ENCODE data around the gene TNPO3.
"Not testable (repeated sequence)": the region's sequence is repeated elsewhere in the genome, so short reads cannot be mapped to it uniquely, and the experiment has no call there.

The TNPO3 gene

DNA sequence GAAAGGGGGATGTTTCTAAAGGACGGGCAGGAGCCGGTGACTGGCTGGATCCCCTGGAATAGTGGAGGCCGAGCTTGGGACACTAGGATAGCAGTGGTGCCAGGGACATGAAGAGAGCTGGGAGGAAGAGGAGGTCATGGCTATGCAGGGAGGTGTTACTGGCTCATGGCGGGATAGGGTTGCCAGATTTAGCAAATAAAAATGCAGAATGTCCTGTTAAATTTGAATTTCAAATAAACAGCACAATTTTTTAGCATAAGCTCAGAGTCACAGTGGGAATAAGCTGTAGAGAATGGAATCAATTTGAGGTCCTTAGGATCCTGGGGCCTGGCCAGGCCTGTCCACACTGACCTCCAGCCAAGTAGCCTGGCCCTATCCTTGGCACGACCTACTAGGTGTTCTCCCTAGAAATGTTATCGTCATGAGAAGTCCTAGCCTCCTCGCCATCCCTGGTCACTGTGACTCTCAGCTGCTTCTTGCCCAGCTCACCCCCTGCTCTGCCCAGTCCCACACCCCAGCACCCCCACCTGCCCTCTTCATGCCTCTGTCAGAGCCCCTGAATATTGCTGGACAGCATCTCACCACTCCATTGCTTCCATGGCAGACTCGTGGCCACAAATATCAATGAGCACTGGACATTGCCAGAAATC, 136.8 kb downstream of the TNPO3 start:
- DNase-seq = no peak

- DNase-seq = no peak
Measured at GRCh38 chr7:128917122-128917521, 137.8 kb downstream of the TNPO3 start.

DNA sequence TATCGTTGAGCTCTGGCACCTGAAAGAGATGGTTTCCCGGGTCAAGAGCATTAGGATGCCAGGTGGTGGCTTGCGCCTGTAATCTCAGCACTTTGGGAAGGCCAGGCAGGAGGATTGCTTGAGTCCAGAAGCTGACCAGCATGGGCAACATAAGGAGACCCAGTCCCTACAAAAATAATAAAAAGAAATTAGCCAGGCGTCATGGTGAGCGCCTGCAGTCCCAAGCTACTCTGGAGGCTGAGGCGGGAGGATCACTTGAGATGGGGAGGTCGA, 138.3 kb downstream of the TNPO3 start:
- DNase-seq = no peak

DNA sequence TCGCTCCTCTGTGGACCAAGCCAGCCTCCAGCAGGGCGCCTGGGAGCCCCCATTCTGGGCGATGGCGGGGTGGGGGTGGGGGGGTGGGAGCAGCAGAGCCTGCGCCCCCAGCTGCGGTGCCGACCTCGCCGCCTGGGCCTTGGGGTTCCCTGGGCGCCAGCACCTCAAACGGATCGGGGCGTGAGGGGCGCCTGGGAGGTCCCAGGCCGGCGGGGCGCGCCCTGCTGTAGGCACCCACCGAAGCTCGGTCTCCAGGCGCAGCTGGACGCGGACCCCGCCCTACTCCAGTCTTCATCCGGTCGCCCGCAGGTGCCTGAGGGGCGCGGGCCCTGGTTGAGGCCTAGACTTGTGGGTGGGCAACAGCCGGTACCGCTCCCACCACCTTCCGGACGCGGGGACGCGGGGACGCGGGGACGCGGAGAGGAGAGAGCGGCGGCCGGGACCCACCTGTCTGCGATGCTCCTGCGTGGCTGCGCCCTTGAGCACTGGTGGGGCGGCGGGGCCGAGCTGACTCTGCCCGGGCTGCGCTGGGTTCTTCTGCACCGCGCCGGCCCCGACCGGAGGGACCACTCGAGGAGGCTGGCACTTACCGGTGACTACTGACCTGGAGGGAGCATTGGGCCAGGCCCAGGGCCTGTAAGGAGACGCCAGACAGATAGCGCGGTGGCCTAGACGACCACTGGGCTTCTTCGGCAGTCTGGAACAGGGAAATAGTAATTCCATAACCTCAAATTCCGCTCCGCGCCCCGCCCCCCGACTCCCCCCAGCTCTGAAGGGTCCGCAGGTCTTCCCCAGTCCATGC, 138.9 kb downstream of the TNPO3 start:
- no peak for DNase-seq

GRCh38 chr7:128915271-128915819, 139.6 kb downstream of the TNPO3 start:
- no peak for DNase-seq

- DNase-seq = no peak
Measured at GRCh38 chr7:128914566-128915151, 140.3 kb downstream of the TNPO3 start.

GRCh38 chr7:128913870-128914565, 140.9 kb downstream of the TNPO3 start:
- no peak for DNase-seq

- DNase-seq = not testable (repeated sequence)
Measured at GRCh38 chr7:128912709-128913495, 142.0 kb downstream of the TNPO3 start.

DNA sequence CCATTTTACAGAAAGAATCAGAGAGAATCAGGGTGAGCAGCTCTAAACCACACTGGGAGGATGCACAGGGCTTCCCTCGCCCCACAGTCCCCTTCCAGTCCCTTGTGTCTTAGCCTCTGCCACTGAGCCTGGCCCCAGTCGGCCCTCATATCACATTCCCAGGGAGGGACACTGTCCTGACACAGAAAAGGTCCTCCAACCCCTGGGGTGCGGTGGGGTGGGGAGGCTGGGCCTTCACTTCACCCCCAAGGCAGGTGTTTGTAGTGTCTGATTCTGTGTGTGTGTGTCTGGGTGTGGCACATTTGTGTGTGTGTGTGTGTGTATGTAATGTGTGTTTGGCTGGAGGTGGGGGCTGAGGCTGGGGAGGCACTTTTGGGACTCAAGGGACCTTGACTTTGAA, 142.6 kb downstream of the TNPO3 start:
- no peak for DNase-seq

- no peak for DNase-seq
Measured at GRCh38 chr7:128911423-128912031, 143.4 kb downstream of the TNPO3 start.

GRCh38 chr7:128910569-128910945, 144.4 kb downstream of the TNPO3 start, which contains the start of gene KCP:
Gene KCP (minus strand): TSS chr7:128910709. CDS start chr7:128910676, 33 bp downstream.
- no peak for DNase-seq

DNA sequence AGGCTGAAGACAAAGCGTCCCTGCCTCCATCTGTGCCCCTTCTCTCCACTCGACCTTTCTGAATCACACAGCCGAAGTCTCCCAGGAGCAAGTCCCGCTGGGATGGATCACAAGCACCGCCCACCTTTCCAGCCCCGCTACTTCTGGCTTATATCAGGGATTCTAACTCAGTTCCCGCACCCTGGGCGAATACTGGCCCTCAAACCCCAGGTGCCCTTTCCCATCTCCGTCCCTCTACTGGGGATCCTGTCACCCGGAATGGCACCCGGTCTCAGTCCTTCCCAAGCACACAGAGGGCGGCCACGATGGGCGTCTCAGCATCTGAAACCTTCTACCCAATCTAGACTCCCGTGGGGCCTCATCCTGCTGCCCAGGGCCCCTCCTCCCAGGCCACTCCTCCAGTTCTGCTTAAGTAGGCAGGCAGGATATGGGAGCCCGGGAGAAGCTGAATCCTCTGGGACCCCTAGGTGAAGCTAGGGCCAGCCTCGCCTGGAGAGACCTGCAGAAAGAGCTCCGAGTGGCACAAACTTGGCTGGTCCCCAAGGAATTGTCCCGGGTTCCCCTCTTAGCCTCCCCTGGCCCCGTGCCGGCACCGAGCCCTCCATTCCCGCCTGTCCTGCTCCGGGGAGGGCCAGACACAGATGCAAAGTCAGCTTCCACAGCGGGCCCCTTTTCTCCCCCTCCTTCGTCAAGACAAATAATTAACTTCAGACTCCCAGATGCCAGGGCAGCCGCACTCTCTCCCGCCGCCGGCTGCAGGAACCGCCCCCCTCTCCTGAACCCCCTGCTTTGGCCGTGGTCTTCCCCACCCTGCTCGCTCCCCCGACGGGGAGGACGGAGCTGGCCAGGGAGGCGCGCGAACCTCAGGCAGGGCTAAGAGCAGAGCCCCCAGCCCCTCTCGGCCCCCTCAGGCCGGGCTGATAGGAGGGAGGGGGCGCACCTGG, 145.0 kb downstream of the TNPO3 start:
- DNase-seq = no peak

- no peak for DNase-seq
Measured at GRCh38 chr7:128908750-128909624, 145.9 kb downstream of the TNPO3 start.

DNA sequence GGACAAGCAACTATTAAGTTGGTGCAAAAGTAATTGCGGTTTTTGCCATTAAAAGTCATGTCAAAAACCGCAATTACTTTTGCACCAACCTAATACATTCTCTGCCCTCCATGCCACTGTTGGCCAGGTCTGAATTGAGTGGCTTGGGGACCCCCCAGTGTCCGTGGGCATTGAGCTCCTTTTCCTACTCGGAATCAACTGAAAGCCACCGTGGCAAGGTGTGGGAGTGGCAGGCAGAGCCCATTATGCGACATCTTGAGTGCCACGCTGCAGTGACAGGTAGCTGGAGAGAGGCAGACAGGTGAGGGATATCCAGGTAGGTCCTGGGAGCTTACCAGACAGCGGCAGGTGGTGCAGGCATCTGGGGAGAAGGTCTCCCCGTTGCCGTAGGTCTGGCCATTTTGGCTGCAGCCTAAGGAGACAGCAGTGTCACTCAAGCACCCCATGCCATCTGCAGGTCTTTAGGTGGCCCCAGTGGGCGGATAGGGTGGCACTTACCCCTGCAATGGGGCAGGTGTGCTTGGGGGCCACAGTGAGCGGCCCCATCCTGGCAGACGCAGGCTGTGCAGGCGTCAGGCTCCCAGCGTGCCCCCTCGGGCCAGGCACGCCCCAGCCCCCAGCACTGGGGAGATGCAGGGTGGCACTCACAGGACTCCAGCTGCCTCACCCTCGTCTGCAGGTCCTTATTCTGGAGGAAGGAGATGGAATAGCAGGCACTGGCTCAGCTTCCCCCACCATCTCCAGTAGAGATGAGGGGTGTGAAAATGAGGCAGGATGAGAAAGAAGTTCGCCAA, 147.9 kb downstream of the TNPO3 start:
- DNase-seq = no peak

DNA sequence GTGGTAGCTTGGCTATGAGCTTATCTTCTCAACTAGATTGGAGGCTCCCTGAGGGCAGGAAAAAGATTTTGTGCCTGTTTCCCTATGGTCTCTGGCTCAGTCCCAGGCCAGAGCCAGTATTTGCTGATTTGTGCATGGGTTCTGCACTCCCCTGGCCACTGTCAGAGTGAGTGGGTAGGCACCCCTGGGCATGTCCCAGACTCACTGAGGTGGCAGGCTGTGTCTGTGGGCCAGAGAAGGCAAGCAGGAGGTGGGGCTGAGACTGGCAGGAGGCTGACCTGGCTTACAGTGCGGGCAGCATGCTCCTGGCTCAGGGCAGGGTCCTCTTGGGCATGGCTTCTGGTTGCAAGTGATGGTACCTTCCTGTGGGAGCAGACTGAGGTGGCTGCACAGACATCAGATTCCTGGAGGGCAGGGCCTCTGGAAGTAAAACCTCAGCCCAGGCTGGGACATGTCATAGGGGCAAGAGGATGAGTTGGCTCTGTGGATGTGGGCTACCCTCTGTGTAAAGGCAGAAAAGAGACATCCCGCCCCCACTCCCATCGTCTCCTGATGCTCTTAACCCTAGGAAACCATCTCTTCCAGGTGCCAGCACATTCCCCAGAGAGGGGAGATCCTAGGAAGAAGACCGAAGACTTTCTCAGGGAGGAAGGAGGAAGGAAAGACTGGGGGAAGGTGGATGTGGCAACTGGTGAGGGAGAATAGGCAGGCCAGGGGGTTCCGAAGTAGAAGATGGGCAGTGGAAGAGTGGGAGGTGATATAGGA, 148.7 kb downstream of the TNPO3 start:
- no peak for DNase-seq

DNA sequence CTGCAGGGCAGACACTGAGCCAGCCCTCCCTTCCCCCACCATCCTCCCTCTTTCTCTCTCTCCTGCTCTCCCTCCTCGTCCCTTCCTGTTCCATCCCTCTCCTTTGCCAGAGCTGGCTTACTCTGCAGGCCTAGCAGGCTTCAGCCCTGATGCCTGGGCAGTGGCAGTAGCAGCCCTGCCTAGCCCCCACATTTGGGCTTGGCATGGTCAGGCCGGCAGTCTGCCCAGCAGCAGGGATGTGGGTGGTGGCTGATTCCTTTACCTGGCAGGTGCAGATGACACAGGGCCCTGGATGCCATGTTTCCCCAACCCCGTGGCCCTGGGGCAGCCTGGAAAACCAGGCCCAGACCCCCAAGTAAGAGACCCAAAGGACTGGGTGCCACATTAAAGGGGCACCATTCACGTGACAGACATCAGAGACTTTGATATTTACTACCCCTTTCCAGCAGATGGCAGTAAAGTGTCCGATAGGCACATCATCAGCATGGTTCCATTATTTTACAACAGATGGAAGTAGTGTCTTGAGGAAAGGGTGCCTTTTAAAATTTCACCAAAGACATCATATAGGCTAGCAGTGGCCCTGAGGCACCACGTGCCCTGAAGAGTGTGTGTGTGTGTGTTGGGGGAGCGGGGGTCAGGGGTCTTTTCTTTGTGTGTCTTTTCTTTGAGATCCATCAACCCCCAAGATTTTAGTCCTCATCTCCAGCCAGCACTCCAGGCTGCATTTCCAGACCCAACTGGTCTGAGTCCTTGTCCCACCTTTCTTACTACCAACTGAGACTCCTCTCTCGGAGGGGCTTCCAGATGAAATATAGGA, 150.3 kb downstream of the TNPO3 start:
- DNase-seq = peak; percentile 43
